HL-60 (cell line): ENCODE data around the gene AQP7.

Experiments used
- DNase-seq, 2 experiments: peaks; one replicate each; pipeline ENCODE4 v3.0.0-alpha.2; 2010 to 2020; ENCODE audit warnings: low read depth in 1 of 2, low spot score in 1 of 2
- H3K27ac ChIP-seq: fragments of 250-450 bp; sonication (Bioruptor Pico); replicated peaks from 2 replicates; pipeline ENCODE4 v1.5.1; 2020; ENCODE audit warnings: mild to moderate bottlenecking, moderate library complexity
- H3K27me3 ChIP-seq: fragments of 250-450 bp; sonication (Bioruptor Pico); 2 replicates; pipeline ENCODE4 v1.5.1; 2021; ENCODE audit warnings: mild to moderate bottlenecking, moderate library complexity; ENCODE audit not compliant: insufficient read depth, poor library complexity, severe bottlenecking
- H3K4me3 ChIP-seq: replicated peaks from 2 replicates; pipeline ENCODE4 v1.5.1; 2011; ENCODE audit warnings: mild to moderate bottlenecking, control low read depth, low read length; ENCODE audit not compliant: insufficient read depth
- GABPA ChIP-seq: IDR thresholded peaks from 2 replicates; pipeline ENCODE4 v1.6.1; 2012; ENCODE audit warnings: low read depth
- POLR2AphosphoS5 ChIP-seq: IDR thresholded peaks from 2 replicates; pipeline ENCODE4 v1.6.1; 2012; ENCODE audit warnings: low read depth
- SPI1 ChIP-seq: IDR thresholded peaks from 2 replicates; pipeline ENCODE4 v1.6.1; 2012; ENCODE audit warnings: low read depth, mild to moderate bottlenecking, borderline replicate concordance
- TF ChIP-seq, protein P1 (sequence below): IDR thresholded peaks from 2 replicates; pipeline ENCODE4 v1.6.1; 2012; ENCODE audit warnings: low read depth; ENCODE audit not compliant: insufficient replicate concordance
- TF ChIP-seq, protein P2 (sequence below): IDR thresholded peaks from one replicate; pipeline ENCODE4 v1.5.1; 2011; ENCODE audit warnings: low read length, control low read depth, inconsistent platforms; ENCODE audit not compliant: insufficient read depth

The AQP7 gene

DNA sequence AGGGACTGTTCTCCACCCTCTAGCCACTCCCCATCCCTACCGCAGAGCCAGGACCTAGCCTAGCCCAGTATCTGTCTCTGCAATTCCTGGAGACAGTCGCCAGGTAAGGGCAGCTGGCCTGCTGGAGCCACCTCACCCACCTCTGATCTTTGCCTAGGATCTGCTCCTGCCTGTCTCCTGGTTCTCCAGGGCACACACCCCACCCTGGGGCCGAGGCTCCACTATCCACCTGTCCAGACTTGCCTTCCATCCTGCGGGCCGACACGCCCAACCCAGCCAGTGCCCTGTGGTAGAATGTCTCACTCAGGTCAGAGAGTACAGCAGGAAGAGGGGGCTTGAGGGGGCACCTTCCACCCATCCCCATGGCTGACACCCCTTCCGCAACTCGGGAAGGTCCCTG, 15.7 kb upstream of the AQP7 start:
- Histone ChIP-seq H3K4me3 (no peak overlapping the region), H3K27ac (no peak overlapping the region), H3K27me3 (no peaks in the 10 kb centered on the region)
- no peak for DNase-seq
- TF ChIP-seq, protein P1, sequence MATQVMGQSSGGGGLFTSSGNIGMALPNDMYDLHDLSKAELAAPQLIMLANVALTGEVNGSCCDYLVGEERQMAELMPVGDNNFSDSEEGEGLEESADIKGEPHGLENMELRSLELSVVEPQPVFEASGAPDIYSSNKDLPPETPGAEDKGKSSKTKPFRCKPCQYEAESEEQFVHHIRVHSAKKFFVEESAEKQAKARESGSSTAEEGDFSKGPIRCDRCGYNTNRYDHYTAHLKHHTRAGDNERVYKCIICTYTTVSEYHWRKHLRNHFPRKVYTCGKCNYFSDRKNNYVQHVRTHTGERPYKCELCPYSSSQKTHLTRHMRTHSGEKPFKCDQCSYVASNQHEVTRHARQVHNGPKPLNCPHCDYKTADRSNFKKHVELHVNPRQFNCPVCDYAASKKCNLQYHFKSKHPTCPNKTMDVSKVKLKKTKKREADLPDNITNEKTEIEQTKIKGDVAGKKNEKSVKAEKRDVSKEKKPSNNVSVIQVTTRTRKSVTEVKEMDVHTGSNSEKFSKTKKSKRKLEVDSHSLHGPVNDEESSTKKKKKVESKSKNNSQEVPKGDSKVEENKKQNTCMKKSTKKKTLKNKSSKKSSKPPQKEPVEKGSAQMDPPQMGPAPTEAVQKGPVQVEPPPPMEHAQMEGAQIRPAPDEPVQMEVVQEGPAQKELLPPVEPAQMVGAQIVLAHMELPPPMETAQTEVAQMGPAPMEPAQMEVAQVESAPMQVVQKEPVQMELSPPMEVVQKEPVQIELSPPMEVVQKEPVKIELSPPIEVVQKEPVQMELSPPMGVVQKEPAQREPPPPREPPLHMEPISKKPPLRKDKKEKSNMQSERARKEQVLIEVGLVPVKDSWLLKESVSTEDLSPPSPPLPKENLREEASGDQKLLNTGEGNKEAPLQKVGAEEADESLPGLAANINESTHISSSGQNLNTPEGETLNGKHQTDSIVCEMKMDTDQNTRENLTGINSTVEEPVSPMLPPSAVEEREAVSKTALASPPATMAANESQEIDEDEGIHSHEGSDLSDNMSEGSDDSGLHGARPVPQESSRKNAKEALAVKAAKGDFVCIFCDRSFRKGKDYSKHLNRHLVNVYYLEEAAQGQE: no peak
- TF ChIP-seq, protein P2, sequence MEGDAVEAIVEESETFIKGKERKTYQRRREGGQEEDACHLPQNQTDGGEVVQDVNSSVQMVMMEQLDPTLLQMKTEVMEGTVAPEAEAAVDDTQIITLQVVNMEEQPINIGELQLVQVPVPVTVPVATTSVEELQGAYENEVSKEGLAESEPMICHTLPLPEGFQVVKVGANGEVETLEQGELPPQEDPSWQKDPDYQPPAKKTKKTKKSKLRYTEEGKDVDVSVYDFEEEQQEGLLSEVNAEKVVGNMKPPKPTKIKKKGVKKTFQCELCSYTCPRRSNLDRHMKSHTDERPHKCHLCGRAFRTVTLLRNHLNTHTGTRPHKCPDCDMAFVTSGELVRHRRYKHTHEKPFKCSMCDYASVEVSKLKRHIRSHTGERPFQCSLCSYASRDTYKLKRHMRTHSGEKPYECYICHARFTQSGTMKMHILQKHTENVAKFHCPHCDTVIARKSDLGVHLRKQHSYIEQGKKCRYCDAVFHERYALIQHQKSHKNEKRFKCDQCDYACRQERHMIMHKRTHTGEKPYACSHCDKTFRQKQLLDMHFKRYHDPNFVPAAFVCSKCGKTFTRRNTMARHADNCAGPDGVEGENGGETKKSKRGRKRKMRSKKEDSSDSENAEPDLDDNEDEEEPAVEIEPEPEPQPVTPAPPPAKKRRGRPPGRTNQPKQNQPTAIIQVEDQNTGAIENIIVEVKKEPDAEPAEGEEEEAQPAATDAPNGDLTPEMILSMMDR: no peak
- TF ChIP-seq SPI1: no peak
- no peak for TF ChIP-seq GABPA
- no peak for TF ChIP-seq POLR2AphosphoS5

DNA sequence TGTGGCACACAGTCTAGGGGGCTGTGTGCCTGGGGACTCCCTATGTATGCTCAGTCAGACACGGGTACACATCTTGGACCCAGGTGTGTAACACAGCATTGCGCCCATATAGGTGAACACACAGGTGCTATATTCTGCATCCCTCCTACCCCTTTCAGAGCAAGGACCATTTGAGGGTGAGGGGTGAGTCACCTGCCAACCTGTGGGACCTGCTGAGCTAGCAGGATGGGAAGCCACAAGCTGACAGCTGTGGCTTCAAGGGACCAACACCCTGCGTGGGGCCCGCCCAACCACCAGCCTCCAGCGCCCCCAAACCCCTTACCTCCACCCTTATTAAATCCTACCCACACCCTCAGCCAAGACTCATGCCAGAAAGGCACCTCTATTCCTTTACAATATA, 14.6 kb upstream of the AQP7 start:
- no peak overlapping the region for H3K4me3 ChIP-seq
- no peak for DNase-seq
- no peak for TF ChIP-seq SPI1
- TF ChIP-seq GABPA: no peak
- no peak for TF ChIP-seq POLR2AphosphoS5
- no peaks in the 10 kb centered on the region for H3K27me3 ChIP-seq
- H3K27ac ChIP-seq: no peak overlapping the region

DNA sequence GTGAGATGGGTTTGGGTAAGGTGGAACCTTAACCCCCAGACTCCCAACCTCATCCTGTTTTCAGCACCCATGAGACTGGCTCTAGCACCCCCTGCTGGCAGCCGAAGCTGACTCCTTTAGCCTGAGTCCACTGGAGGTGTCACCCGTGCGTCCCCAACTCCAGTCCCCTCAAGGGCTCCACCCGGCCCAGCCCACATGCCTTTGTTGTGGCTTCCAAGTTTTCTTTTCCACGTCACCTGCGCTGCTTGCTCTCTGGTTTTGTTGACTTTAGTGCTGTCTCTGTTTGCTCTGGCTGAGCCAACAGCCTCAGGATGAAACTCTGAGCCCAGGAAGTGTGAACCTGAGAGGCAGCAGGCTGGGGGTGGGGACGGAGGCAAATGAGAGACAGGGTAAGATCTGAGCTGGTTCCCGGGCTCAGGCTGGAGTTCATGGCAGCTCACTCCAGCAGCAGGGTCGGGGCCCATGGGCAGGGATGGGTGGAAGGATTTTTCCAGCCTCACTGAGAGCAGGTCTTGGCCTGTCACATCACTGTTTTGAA, 13.2 kb upstream of the AQP7 start:
- Histone ChIP-seq H3K27ac (no peak overlapping the region), H3K27me3 (no peaks in the 10 kb centered on the region), H3K4me3 (no peak overlapping the region)
- TF ChIP-seq, protein P2: peak; percentile 79
- TF ChIP-seq SPI1 (no peak), GABPA (no peak), POLR2AphosphoS5 (no peak)
- TF ChIP-seq, protein P1: no peak
- DNase-seq: peak; percentile 18 to 64

DNA sequence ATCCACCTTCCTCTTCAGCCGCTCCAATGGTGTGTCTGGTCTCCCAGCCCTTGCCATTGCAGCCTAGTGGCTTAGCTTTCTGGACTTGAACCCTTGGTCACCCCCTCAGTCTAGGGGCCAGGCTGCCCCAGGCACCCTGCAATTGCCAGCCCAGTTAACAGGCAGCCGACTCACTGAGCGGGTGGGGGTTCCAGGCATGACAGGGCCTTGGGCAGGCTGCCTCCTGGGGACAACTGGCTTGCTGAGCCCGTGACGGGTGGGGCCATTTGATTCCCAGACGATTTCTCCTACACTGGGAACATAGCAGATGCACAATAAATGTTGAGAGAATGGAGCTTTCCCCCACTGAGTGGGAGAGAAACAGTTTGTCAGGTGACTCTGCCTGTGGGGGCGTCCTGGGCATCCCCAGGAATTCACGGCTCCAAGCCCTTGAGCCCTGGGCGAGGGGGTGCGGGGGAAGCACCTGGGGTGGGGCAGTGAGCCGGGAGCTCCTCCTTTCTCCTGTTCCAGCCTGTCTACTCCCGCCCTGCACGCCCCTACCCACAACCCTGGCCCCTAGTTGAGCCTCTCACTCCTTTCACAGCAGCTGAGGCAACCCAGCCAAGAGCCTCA, 12.6 kb upstream of the AQP7 start:
- Histone ChIP-seq H3K27me3 (no peaks in the 10 kb centered on the region), H3K27ac (no peak overlapping the region), H3K4me3 (no peak overlapping the region)
- TF ChIP-seq, protein P2: no peak
- TF ChIP-seq GABPA (no peak), POLR2AphosphoS5 (no peak), SPI1 (no peak)
- TF ChIP-seq, protein P1: no peak
- no peak for DNase-seq
